ENCODE results near the gene KDM4C. TPM values are rescaled to one million over a fixed set of nuclear protein-coding genes. Genes with fewer than 3 reads are reported as not detected.

Gene KDM4C
- total and polyA plus RNA-seq, 2 of the 4 experiments (the other 2 are of a cell fraction), result 11.8 to 23.8 TPM

DNA sequence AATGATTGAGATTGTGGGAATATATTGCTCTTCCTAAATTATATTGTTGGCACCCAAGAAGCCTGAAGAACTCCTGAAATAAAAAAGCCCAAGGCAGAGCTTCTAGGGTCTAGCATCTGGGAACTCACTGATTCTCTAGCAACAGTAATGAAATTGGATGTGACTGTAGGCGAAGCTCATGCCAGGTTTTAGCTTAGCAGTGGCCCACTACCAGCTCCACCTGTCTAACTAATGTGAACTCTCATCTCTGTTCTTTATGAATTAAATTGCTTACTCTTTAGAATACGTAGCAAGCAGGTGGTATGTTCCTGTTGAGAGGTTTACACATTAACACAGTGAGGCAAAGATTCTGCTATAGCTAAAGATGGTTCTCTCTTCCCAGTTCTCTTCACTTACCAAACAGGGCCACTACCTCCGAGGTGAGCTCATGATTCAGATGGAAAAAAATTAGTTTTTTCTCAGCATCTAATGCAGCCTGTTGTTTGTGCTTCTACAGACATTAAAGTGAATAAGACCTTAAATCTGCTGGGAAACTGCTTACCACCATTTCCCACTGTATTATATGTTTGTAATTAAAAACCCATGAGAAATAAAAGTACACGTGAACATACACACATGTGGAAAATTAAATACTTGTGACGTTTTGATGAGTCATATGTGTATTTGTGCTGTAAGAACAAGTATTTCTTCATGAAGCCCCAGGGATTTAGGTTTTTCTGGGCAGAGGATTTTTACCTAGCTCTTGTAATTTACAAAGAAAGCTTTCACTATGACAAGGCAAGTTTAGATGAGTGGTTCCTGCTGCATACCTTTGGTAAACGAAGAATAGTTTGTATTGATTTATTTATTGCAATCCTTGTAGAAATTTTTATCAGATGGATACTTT lies 360.1 kb downstream of the KDM4C start:
- DNase-seq (peak; percentile 58), ATAC-seq (ENCODE audit: low read depth) (no peak)
- H2BK20ac ChIP-seq (ENCODE audit: low read depth, low read length), result no peak overlapping the region
- H3K36me3 ChIP-seq (ENCODE audit: control insufficient read depth, insufficient read depth, low read length), result no peaks in the 10 kb centered on the region
- no peaks in the 10 kb centered on the region for H3K9me3 ChIP-seq (ENCODE audit: control insufficient read depth, insufficient read depth, low read length)
- no CpG with 5 or more reads among the region's 6 CpGs for WGBS, 2 experiments (ENCODE audit: extremely low coverage in 2 of 2, insufficient read length in 1 of 2)
- H4K91ac ChIP-seq (ENCODE audit: insufficient read depth, low read depth, low read length), result no peak overlapping the region
- H2AFZ ChIP-seq (replicated peaks; ENCODE audit: low read length, poor library complexity), result no peak overlapping the region
- H4K5ac ChIP-seq (ENCODE audit: low read depth, low read length), result no peak overlapping the region
- H3K14ac ChIP-seq (replicated peaks; ENCODE audit: low read depth, low read length), result no peak overlapping the region
- H3K18ac ChIP-seq (ENCODE audit: low read depth, low read length), result no peak overlapping the region
- intact Hi-C loops (cut with micrococcal nuclease) (no loop called here), in situ Hi-C loops (cut with MboI; ENCODE audit: low sequenced_read_pairs) (no loop called here), dilution Hi-C loops (cut with HindIII; ENCODE audit: low sequenced_read_pairs, unreplicated experiment) (no loop called here)
- H2AK9ac ChIP-seq (replicated peaks; ENCODE audit: low read depth, low read length, poor library complexity), result no peak overlapping the region
- no peaks in the 10 kb centered on the region for H4K20me1 ChIP-seq (ENCODE audit: insufficient read depth, low read length)
- no TSS peak for BruUV-seq (replicated peaks)
- 0 out of 2 replicates have a peak, but pooled peaks cover 5% of the 10 kb centered on the region for H3K9me1 ChIP-seq (ENCODE audit: insufficient read depth, low read length)
- no peaks in the 10 kb centered on the region for H3K27me3 ChIP-seq (ENCODE audit: control insufficient read depth, insufficient read depth, low read length)
- no peak overlapping the region for H3K9ac ChIP-seq (ENCODE audit: low read depth, low read length)
- no peak overlapping the region for H2BK15ac ChIP-seq (ENCODE audit: low read depth, low read length)
- no peak overlapping the region for H3K4me3 ChIP-seq (ENCODE audit: insufficient read depth, low read depth, low read length)
- H3K23ac ChIP-seq (ENCODE audit: low read depth, low read length), result no peak overlapping the region
- CTCF ChIA-PET, result interaction anchor here (0.6 kb wide), 1 partner anchor 274 kb away, joined by 3 read pairs; no protein-coding TSS in a partner anchor
- H2BK5ac ChIP-seq (ENCODE audit: low read depth, low read length, poor library complexity, severe bottlenecking), result no peak overlapping the region
- no peak overlapping the region for H3K4me2 ChIP-seq (ENCODE audit: low read depth, low read length)
- H3K4ac ChIP-seq (ENCODE audit: low read depth, low read length), result no peak overlapping the region
- H3K27ac ChIP-seq (ENCODE audit: insufficient read depth, low read length), result no peak overlapping the region
- 0 out of 4 replicates have a peak, but pooled peaks cover 0 to 4% of the 10 kb centered on the region in 2 experiments for H3K79me1 ChIP-seq (ENCODE audit: low read depth in 1 of 2, low read length in 2 of 2)
- no peak overlapping the region for H2AK5ac ChIP-seq (ENCODE audit: low read depth, low read length)
- H4K8ac ChIP-seq (ENCODE audit: low read depth in 2 of 2, low read length in 2 of 2), result no peak overlapping the region
- POLR2A ChIA-PET (ENCODE audit: unreplicated experiment), result no interaction called here
- TF ChIP-seq RCOR1 (IDR thresholded peaks at IDR 0.05; ENCODE audit: insufficient replicate concordance, low read length) (no peak), NFE2L2 (IDR thresholded peaks at IDR 0.05; ENCODE audit: low read depth, low read length) (peak; percentile 50)
- no peak overlapping the region for H3K56ac ChIP-seq (ENCODE audit: extremely low read depth, insufficient read depth, low read length)
- H2BK120ac ChIP-seq (ENCODE audit: low read depth, low read length), result no peak overlapping the region
- no peaks in the 10 kb centered on the region for H3K4me1 ChIP-seq (ENCODE audit: control insufficient read depth, insufficient read depth, low read length)
